Peyer's patch (tissue), 4 donors: ENCODE measurements around the gene IP6K1. TPM values are rescaled to one million over a fixed set of nuclear protein-coding genes. Genes with fewer than 3 reads are reported as not detected.
"Not testable (repeated sequence)": the region's sequence is repeated elsewhere in the genome, so short reads cannot be mapped to it uniquely, and the experiment has no call there.

Source experiments
- DNase-seq, 3 donors: peaks; one replicate each; pipeline ENCODE4 v3.0.0-alpha.2; 2017 to 2019
- H3K27ac ChIP-seq, 4 donors: fragments of 200-600 bp; sonication (generic); one replicate each; pipeline ENCODE4 v1.5.1; 2016 to 2019
- H3K27me3 ChIP-seq, 2 donors: fragments of 200-600 bp; sonication (generic); one replicate each; pipeline ENCODE4 v1.5.1; 2019
- H3K36me3 ChIP-seq, 3 donors: fragments of 200-600 bp; sonication (generic); one replicate each; pipeline ENCODE4 v1.5.1; 2016 to 2019
- H3K4me1 ChIP-seq, 4 donors: fragments of 200-600 bp; sonication (generic); one replicate each; pipeline ENCODE4 v1.5.1; 2016 to 2019
- H3K4me3 ChIP-seq, 4 donors: fragments of 200-600 bp; sonication (generic); 1 replicate in 3 of 4; 2 replicates in 1 of 4; pipeline ENCODE4 v1.5.1; 2016 to 2019; ENCODE audit warnings: mild to moderate bottlenecking in 1 of 4
- H3K9me3 ChIP-seq, 4 donors: fragments of 200-600 bp; sonication (generic); one replicate each; pipeline ENCODE4 v1.5.1; 2016 to 2019; ENCODE audit warnings: mild to moderate bottlenecking in 1 of 4
- CTCF ChIP-seq, 6 experiments: fragments of 450-650 bp in 4 of 6; fragments of 200-600 bp in 2 of 6; sonication (generic) in 1 of 6; IDR thresholded peaks; one replicate each; pipeline ENCODE4 v1.5.1; 2017 to 2019; ENCODE audit warnings: antibody characterized with exemption in 6 of 6, mild to moderate bottlenecking in 3 of 6, moderate library complexity in 1 of 6
- POLR2A ChIP-seq, 2 donors: fragments of 450-650 bp; IDR thresholded peaks; one replicate each; pipeline ENCODE4 v1.5.1; 2017; ENCODE audit warnings: antibody characterized with exemption in 2 of 2, mild to moderate bottlenecking in 2 of 2, moderate library complexity in 2 of 2
- total RNA-seq, 4 donors: library from RNA; depleted of rRNA; stranded (reverse); fragments of >200 nt; gene quantifications; one replicate each; pipeline ENCODE4 v1.1.0, GENCODE V29; 2016

The IP6K1 gene
- total RNA-seq, 4 donors from 2014 or later: 30.6 to 56.1 (median 46.8) TPM

DNA sequence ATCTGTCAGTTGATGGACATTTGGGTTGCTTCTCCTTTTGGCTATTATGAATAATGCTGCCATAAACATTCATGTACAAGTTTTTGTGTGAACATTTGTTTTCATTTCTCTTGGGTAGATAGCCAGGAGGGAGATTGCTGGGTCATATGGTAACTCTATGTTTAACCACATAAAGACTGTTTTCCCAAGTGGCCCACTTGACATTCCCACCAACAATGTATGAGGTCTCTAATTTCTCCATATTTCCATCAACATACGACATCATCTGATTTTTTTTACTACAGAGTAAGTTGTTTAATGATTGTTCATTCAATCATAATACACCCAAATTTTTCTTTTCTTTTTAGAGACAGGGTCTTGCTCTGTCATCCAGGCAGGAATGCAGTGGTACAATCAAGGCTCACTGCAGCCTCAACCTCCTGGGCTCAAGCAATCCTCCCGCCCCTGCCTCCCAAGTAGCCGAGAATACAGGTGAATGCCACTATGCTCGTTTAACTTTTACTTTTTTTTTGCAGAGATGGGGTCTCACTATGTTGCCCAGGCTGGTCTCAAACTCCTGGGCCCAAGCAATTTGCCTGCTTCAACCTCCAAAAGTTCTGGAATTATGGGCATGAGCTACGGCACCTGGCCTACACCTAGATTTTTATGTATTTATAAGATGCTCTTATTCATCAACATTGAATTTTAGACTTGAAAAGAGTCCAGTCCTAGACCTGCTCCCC, 6.8 kb downstream of the IP6K1 start:
- no peaks in the 10 kb centered on the region for H3K27me3 ChIP-seq
- H3K9me3 ChIP-seq: no peaks in the 10 kb centered on the region
- H3K36me3 ChIP-seq: peaks cover 0 to 33% (median 0%) of the 10 kb centered on the region in 3 donors
- no peak overlapping the region for H3K4me3 ChIP-seq
- TF ChIP-seq POLR2A (IDR thresholded peaks at IDR 0.05): no peak
- TF ChIP-seq CTCF (IDR thresholded peaks at IDR 0.05): no peak
- no peak overlapping the region for H3K27ac ChIP-seq
- DNase-seq: peak in 1 of 3 donors; percentile 14
- peaks cover 0 to 30% (median 0%) of the 10 kb centered on the region in 4 donors for H3K4me1 ChIP-seq

DNA sequence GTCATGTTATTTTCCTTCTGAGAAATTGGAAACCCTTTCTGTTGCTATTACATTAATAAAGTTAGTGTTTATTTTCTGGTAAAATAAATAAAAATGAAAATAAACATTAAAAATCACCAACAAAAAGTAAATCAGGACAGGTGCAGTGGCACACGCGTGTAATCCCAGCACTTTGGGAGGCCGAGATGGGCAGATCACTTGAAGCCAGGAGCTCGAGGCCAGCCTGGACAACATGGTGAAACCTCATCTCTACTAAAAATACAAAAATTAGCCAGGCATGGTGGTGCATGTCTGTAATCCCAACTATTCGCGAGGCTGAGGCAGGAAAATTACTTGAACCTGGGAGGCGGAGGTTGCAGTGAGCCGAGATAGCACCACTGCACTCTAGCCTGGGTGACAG, 10.2 kb downstream of the IP6K1 start:
- H3K27me3 ChIP-seq, H3K27ac ChIP-seq, H3K4me3 ChIP-seq, H3K9me3 ChIP-seq: not testable (repeated sequence)
- peaks cover 0 to 11% (median 0%) of the 10 kb centered on the region in 4 donors for H3K4me1 ChIP-seq
- DNase-seq: peak in 1 of 3 donors; percentile 6
- peaks cover 0 to 21% (median 0%) of the 10 kb centered on the region in 3 donors for H3K36me3 ChIP-seq

GRCh38 chr3:49775538-49775937, 10.8 kb downstream of the IP6K1 start:
- no peak for TF ChIP-seq POLR2A (IDR thresholded peaks at IDR 0.05)
- TF ChIP-seq CTCF (IDR thresholded peaks at IDR 0.05): no peak

DNA sequence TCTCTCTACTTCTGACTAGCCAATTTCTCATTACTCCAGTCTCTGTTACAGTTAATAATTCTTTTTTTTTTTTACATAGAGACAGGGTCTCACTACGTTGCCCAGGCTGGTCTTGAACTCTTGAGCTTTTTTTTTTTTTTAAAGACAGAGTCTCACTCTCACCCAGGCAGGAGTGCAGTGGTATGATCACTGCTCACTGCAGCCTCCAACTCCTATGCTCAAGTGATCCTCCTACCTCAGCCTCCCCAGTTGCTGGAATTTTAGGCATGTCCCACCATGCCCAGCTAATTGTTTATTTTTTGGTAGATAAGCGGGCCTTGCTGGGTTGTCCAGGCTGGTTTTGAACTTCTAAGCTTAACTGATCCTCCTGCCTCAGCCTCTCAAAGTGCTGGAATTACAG, 13.6 kb downstream of the IP6K1 start:
- no peak overlapping the region for H3K27ac ChIP-seq
- peak in 1 of 3 donors; percentile 4 for DNase-seq

More at GRCh38 chr3:49775538-49775937, 10.8 kb downstream of the IP6K1 start:
- Histone ChIP-seq H3K9me3 (no peaks in the 10 kb centered on the region), H3K27me3 (no peaks in the 10 kb centered on the region), H3K36me3 (peaks cover 0 to 19% (median 0%) of the 10 kb centered on the region in 3 donors), H3K4me3 (no peak overlapping the region), H3K27ac (no peak overlapping the region), H3K4me1 (peaks cover 0 to 5% (median 0%) of the 10 kb centered on the region in 4 donors)
- no peak for DNase-seq

GRCh38 chr3:49771340-49771938, 14.9 kb downstream of the IP6K1 start:
- no peak overlapping the region for H3K4me3 ChIP-seq
- TF ChIP-seq CTCF (IDR thresholded peaks at IDR 0.05): no peak
- H3K9me3 ChIP-seq: no peaks in the 10 kb centered on the region
- H3K36me3 ChIP-seq: peaks cover 0 to 9% (median 0%) of the 10 kb centered on the region in 3 donors
- H3K27ac ChIP-seq: no peak overlapping the region
- no peaks in the 10 kb centered on the region for H3K27me3 ChIP-seq
- no peaks in the 10 kb centered on the region for H3K4me1 ChIP-seq
- no peak for DNase-seq

More for the DNA sequence above, 13.6 kb downstream of the IP6K1 start:
- H3K9me3 ChIP-seq: no peaks in the 10 kb centered on the region
- H3K36me3 ChIP-seq: peaks cover 0 to 22% (median 0%) of the 10 kb centered on the region in 3 donors
- H3K4me1 ChIP-seq: no peaks in the 10 kb centered on the region
- H3K4me3 ChIP-seq: no peak overlapping the region
- no peaks in the 10 kb centered on the region for H3K27me3 ChIP-seq
- TF ChIP-seq POLR2A (IDR thresholded peaks at IDR 0.05) (no peak), CTCF (IDR thresholded peaks at IDR 0.05) (no peak)

DNA sequence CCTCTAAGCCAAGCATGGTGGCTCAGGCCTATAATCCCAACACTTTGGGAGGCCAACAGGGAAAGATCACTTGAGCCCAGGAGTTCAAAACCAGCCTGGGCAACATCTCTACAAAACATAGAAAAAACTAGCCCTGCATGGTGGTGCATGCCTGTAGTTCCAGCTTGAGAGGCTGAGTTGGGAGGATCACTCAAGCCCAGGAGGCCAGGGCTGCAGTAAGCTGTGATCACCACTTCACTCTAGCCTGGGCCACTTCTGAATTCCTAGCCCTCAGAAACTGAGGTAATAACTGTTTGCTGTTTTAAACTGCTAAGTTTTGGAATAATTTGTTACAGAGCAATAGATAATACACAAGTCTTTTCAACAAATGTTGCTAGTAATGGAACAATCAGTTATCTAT, 16.4 kb downstream of the IP6K1 start:
- Histone ChIP-seq H3K9me3 (no peaks in the 10 kb centered on the region), H3K36me3 (peaks cover 0 to 6% (median 0%) of the 10 kb centered on the region in 3 donors), H3K27me3 (no peaks in the 10 kb centered on the region), H3K27ac (no peak overlapping the region), H3K4me1 (no peaks in the 10 kb centered on the region), H3K4me3 (no peak overlapping the region)
- DNase-seq: peak in 1 of 3 donors; percentile 14
- TF ChIP-seq POLR2A (IDR thresholded peaks at IDR 0.05): no peak
- no peak for TF ChIP-seq CTCF (IDR thresholded peaks at IDR 0.05)
